Heart right ventricle (tissue), 16 donors: Measurements from ENCODE around the gene SH3RF3. TPM values are rescaled to one million over a fixed set of nuclear protein-coding genes. Genes with fewer than 3 reads are reported as not detected.

Experiments used
- ATAC-seq, 8 donors: fragments of 200-7000 bp; cut with Tn5 transposase; one replicate each; pipeline ENCODE4 v1.9.1; 2020; ENCODE audit warnings: mild to moderate bottlenecking in 8 of 8, moderate library complexity in 8 of 8, moderate number of reproducible peaks in 1 of 8
- DNase-seq, 2 donors: peaks; one replicate each; pipeline ENCODE4 v3.0.0-alpha.2; 2020
- H3K27ac ChIP-seq, 10 donors: fragments of 200-600 bp; sonication (generic) in 2 of 10; one replicate each; pipeline versions ENCODE4 v1.5.0 to v1.8.0; 2020 to 2022; ENCODE audit warnings: mild to moderate bottlenecking in 3 of 10
- H3K27me3 ChIP-seq, 7 donors: fragments of 200-600 bp; one replicate each; pipeline ENCODE4 v1.8.0; 2021 to 2022; ENCODE audit warnings: mild to moderate bottlenecking in 2 of 7
- H3K36me3 ChIP-seq, 9 donors: fragments of 200-600 bp; sonication (generic) in 1 of 9; one replicate each; pipeline versions ENCODE4 v1.5.0 to v1.8.0; 2020 to 2022; ENCODE audit warnings: mild to moderate bottlenecking in 2 of 9
- H3K4me1 ChIP-seq, 9 donors: fragments of 200-600 bp; sonication (generic) in 1 of 9; one replicate each; pipeline versions ENCODE4 v1.5.0 to v1.8.0; 2020 to 2022; ENCODE audit warnings: mild to moderate bottlenecking in 4 of 9
- H3K4me3 ChIP-seq, 10 donors: fragments of 200-600 bp; sonication (generic) in 2 of 10; one replicate each; pipeline versions ENCODE4 v1.5.0 to v1.8.0; 2020 to 2022; ENCODE audit warnings: mild to moderate bottlenecking in 7 of 10, moderate library complexity in 2 of 10
- H3K9me3 ChIP-seq, 11 donors: fragments of 200-600 bp in 10 of 11; sonication (generic) in 2 of 11; one replicate each; pipeline versions ENCODE4 v1.5.0 to v1.8.0; 2013 to 2022; ENCODE audit warnings: mild to moderate bottlenecking in 2 of 11, control low read depth in 1 of 11, moderate library complexity in 1 of 11
- WGBS, 2 donors: extraction: QIAGEN DNeasy Blood & Tissue Kit; methylation state at CpG; one replicate each; pipeline ENCODE4 v1.1.7; 2013; ENCODE audit warnings: inconsistent platforms in 1 of 2; 5-methylcytosine and 5-hydroxymethylcytosine counted together
- intact Hi-C, 10 donors: fragments of 100-400 bp; cut with DNase I; formaldehyde crosslinking; loops; one replicate each; pipeline versions ENCODE4 v1.11.1 to v1.14.2; 2022
- polyA plus RNA-seq, 2 donors: library from polyadenylated mRNA; stranded (reverse); fragments of 200-250 nt; gene quantifications; one replicate each; pipeline ENCODE4 v1.2.3, GENCODE V29; 2013
- total RNA-seq, 10 donors: library from RNA; stranded (reverse); fragmentation: NEBNext Ultra II Directional in 3 of 10; extraction: Animal tissue kit (Norgen Biotek cat#: 25700) in 3 of 10; gene quantifications; one replicate each; pipeline versions ENCODE4 v1.2.1 to v1.2.4, GENCODE V29; 2021 to 2023
- TF ChIP-seq, protein P1 (sequence below), 9 donors: fragments of 200-600 bp; sonication (generic) in 2 of 9; IDR thresholded peaks; one replicate each; pipeline versions ENCODE4 v1.5.0 to v1.8.0; 2021 to 2022; ENCODE audit warnings: antibody characterized with exemption in 9 of 9, mild to moderate bottlenecking in 5 of 9, moderate library complexity in 1 of 9
- donor health status: Arrhythmogenic right ventricular cardiomyopathy.
- donor health status: ischemic (EF 13 %, LVEDD 7.1; RV severe dilation, severe dysfunction).
- donor health status: healthy with polysubstance abuse.
- donor health status: DM: no; HTN: yes; CAD: no.
- donor health status: DM: no; HTN: no; CAD: no.
- donor health status: ischemic (EF 25% LVEDD 6.9; RV normal size, moderate dysfunction).
- donor health status: ischemic (EF 25% LVEDD 5.7; RV mildly dilated, moderate dysfunction).
- donor health status: healthy.
- donor health status: DM: yes; HTN: yes; CAD: no.
- donor health status: Ischemic cardiomyopathy.
- donor health status: ischemic (EF 35%, LVEDD 5.7; RV mildly dilated, moderate dysfunction).
- donor health status: nonischemic (EF 11% LVEDD 7.7; RV severe dilation, severe dysfunction).
- donor health status: DM: yes; HTN: yes; CAD: no.
- donor health status: PGD.
- donor health status: ischemic (EF 29% LVEDD 5.4; RV normal size, mild dysfunction).
- donor health status: nonischemic (EF 23%, LVEDD 6.1; RV moderate dilation, normal function).

Gene SH3RF3
- total and polyA plus RNA-seq, 12 donors: 5.0 to 11.5 (median 8.6) TPM

DNA sequence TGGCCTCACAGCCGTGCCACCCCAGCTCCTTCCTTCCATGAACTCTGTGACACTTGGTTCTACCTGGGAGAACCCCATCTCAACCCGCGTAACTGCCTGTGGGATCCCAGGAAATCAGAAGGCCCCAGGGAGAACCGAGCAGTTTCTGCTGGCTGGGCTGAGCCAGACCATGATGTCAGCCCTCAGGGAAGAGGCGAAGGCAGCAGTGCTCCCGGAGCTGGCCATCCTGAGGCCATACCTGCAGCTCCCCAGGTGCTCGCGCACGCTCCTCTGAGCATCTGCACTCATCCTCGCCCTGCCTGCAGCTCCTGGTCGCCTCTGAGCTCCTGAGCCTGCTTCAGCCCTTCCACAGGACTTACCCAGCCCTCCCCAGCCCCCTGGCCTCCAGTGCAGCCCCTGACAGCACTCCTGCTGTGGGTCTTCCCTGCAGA, 298.7 kb downstream of the SH3RF3 start:
- no peak overlapping the region for H3K27ac ChIP-seq
- intact Hi-C loops: no loop called here
- no peak overlapping the region for H3K4me3 ChIP-seq
- H3K27me3 ChIP-seq: no peaks in the 10 kb centered on the region
- TF ChIP-seq, protein P1, sequence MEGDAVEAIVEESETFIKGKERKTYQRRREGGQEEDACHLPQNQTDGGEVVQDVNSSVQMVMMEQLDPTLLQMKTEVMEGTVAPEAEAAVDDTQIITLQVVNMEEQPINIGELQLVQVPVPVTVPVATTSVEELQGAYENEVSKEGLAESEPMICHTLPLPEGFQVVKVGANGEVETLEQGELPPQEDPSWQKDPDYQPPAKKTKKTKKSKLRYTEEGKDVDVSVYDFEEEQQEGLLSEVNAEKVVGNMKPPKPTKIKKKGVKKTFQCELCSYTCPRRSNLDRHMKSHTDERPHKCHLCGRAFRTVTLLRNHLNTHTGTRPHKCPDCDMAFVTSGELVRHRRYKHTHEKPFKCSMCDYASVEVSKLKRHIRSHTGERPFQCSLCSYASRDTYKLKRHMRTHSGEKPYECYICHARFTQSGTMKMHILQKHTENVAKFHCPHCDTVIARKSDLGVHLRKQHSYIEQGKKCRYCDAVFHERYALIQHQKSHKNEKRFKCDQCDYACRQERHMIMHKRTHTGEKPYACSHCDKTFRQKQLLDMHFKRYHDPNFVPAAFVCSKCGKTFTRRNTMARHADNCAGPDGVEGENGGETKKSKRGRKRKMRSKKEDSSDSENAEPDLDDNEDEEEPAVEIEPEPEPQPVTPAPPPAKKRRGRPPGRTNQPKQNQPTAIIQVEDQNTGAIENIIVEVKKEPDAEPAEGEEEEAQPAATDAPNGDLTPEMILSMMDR (IDR thresholded peaks at IDR 0.05): no peak
- 91% methylated on average over 11 of the region's 11 CpGs for WGBS, 2 donors
- peaks cover 0 to 4% (median 0%) of the 10 kb centered on the region in 9 donors for H3K36me3 ChIP-seq
- ATAC-seq (no peak), DNase-seq (no peak)
- no peaks in the 10 kb centered on the region for H3K4me1 ChIP-seq
- H3K9me3 ChIP-seq: no peaks in the 10 kb centered on the region

GRCh38 chr2:109428281-109428680, 299.3 kb downstream of the SH3RF3 start:
- H3K9me3 ChIP-seq: no peaks in the 10 kb centered on the region
- no peak overlapping the region for H3K27ac ChIP-seq
- H3K36me3 ChIP-seq: peaks cover 0 to 4% (median 0%) of the 10 kb centered on the region in 9 donors
- no peak for ATAC-seq
- no peaks in the 10 kb centered on the region for H3K27me3 ChIP-seq
- TF ChIP-seq, protein P1 (IDR thresholded peaks at IDR 0.05): no peak
- H3K4me3 ChIP-seq: no peak overlapping the region
- intact Hi-C loops: no loop called here
- H3K4me1 ChIP-seq: no peaks in the 10 kb centered on the region
- no peak for DNase-seq
- 90 to 91% methylated on average over 12 of the region's 12 CpGs for WGBS, 2 donors

DNA sequence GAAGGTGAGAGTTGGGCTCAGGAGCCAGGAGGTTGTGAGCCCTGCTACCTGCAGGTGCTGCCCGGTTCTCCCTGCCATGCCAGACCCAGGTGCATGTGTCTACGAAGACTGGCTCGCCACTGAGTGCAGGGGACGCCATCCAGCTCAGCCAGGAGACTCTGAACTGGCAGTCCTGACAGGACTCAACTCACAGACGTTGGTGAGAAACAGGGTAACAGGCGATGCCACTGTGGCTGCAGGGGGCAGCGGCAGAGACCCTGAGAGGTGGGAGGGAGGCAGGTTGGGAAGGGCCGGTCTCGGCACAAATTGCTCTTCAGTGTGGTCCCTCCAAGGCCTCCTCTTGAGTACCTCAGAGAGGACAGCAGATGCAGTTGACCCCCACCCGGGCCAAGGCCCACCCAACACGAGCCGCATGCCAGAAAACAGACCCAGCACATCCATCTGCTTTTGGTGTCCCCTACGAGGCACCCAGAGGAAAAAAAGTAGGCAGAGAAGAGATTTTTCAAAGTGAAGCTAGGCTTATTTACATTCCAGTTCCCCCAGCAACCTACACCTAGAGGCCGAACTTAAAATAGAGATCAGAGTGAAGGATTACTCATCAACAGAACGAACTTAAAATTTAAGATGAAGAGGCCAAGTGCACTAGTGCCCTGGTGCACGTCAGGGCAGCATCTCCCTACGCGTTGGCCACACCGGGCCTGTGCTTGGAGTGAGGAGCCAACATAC, 300.0 kb downstream of the SH3RF3 start:
- DNase-seq: no peak
- intact Hi-C loops: no loop called here
- WGBS, 2 donors: 94 to 95% methylated on average over 19 of the region's 19 CpGs

DNA sequence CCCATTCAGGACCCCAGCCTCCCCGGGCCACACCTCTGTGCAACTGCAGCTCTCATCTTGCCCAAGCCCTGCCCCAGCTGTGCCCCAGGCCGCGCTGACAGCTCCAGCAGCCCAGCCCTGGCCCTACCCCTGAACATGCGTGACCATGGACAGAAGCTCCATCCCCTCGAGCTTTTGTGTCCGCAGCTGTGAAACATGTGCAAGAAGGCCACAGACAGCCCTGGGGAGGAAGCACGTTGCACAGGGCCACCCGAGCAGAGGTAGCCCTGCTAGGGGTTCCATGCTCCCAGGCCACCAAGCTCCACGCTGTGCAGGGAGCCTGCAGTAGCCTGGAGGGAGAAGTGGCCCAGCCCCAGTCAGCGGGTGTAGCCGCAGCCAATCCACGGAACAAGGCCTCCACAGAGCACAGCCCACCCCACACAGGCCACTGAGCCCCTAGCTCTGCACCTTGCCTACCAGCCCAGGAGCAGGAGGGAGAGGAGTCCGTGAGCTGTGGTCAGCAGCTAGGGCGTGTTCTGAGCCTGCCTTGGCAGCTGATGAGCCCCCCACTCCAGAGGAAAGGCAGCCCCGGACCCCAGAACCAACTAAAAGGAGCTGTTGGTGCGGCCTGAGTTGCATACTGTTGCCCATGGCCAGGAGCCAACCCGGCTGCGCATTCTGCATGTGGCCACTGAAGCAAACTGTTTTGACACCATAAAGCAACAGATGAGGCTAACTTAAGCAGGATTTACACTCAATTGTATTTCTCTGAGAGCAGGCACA, 300.7 kb downstream of the SH3RF3 start:
- peak in 1 of 8 donors; percentile 8 for ATAC-seq
- WGBS, 2 donors: 90 to 92% methylated on average over 18 of the region's 18 CpGs

More for the DNA sequence above, 300.0 kb downstream of the SH3RF3 start:
- Histone ChIP-seq H3K27ac (no peak overlapping the region), H3K27me3 (no peaks in the 10 kb centered on the region), H3K36me3 (peaks cover 0 to 4% (median 0%) of the 10 kb centered on the region in 9 donors), H3K9me3 (no peaks in the 10 kb centered on the region), H3K4me3 (no peak overlapping the region), H3K4me1 (no peaks in the 10 kb centered on the region)
- ATAC-seq: no peak
- TF ChIP-seq, protein P1 (IDR thresholded peaks at IDR 0.05): no peak

More for the DNA sequence above, 300.7 kb downstream of the SH3RF3 start:
- H3K27me3 ChIP-seq: no peaks in the 10 kb centered on the region
- no peaks in the 10 kb centered on the region for H3K9me3 ChIP-seq
- intact Hi-C loops: loop anchor here in 1 of 10 donors (5.0 kb wide), 1 partner anchor 112 kb away; no protein-coding TSS in a partner anchor
- DNase-seq: no peak
- H3K27ac ChIP-seq: no peak overlapping the region
- H3K4me1 ChIP-seq: no peaks in the 10 kb centered on the region
- peaks cover 0 to 4% (median 0%) of the 10 kb centered on the region in 9 donors for H3K36me3 ChIP-seq
- TF ChIP-seq, protein P1 (IDR thresholded peaks at IDR 0.05): no peak
- no peak overlapping the region for H3K4me3 ChIP-seq
